ENCODE data around the gene EPHB1. TPM values are rescaled to one million over a fixed set of nuclear protein-coding genes. Genes with fewer than 3 reads are reported as not detected.

The EPHB1 gene
- total RNA-seq, 1 donor from 2014 or later, result 0.86 TPM

DNA sequence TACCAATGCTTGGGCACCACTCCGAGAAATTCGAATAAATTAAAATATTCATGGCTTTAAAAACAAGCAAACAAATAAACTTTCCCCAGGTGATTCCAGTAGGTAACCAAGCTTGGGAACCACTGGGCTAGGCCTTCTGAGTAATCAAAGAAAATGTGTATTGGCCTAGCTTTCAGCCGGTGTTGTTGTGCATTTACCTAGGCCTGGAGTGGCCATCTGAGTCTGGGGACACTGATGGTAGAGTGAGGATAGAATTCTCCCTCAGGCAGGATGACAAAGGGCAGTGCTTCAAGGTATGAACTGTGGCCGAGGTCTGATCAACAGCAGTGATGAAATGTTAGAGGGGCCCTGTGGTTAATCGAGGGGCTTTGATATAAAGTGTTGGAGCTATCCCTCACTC is 440.5 kb downstream of the EPHB1 start:
- DNase-seq (ENCODE audit: low read depth), result no peak

DNA sequence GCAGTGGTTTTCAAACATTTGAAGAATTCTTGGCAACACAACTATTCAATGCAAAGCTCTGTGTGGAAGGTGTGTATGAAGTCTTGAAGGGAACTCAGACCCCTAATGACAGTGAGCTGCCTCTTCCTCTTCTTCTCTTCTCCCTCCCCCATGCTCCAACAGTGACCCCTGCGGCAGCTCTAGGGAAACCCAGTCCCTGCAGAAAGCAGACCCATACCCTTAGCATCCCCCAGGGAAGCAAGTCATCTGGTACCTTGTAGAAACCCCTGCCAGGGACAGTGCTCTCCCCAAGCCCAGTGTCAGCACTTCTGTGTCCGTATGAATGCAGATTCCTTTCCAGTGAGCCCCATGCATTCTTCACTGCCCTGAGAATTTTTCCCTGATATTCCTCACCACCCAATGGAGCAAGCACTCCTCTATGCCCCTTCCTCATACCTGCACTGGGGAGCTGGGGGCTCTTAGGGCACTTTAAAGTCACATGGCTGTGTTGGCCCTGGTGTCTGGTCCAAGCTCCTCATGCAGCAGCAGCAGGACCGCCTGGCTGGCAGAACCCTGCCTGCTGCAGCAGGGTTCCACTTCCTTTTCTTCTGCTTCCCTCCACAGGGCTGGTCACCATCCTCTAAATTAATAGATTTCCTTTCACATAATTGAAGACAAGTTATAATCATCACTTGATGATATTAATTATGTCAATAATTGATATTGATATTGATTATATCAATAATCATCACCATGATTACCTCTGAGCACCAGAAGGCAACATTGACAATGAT is 442.5 kb downstream of the EPHB1 start:
- DNase-seq (ENCODE audit: low read depth), result no peak

DNA sequence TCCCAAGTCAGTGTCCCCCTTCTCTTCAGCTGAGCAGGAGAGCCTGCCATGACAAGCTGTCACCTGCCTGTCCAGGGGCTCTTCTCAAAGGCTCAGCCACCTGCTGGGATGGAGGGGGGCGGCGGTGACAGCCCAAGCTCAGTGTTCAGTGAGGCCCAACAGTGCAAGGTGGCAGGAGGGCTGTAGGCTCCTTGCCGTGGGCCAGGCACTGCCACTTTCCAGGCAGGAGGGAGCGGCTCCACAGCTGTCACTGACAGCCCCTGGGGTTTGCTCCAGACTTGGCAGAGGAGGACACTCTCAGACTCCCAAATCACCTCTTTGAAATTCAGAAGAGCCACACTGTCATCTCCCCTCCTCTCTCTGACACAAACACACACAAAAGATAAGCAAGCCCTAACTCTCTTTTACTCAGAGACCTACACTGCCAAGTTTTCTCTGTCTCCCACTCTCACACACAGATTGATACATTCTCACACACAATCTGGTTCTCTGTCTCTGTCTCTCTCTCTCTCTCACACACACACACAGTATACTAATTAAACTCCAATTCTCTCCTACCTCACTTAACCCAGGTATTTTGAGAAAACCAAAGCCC is 443.3 kb downstream of the EPHB1 start:
- no peak for DNase-seq (ENCODE audit: low read depth)

DNA sequence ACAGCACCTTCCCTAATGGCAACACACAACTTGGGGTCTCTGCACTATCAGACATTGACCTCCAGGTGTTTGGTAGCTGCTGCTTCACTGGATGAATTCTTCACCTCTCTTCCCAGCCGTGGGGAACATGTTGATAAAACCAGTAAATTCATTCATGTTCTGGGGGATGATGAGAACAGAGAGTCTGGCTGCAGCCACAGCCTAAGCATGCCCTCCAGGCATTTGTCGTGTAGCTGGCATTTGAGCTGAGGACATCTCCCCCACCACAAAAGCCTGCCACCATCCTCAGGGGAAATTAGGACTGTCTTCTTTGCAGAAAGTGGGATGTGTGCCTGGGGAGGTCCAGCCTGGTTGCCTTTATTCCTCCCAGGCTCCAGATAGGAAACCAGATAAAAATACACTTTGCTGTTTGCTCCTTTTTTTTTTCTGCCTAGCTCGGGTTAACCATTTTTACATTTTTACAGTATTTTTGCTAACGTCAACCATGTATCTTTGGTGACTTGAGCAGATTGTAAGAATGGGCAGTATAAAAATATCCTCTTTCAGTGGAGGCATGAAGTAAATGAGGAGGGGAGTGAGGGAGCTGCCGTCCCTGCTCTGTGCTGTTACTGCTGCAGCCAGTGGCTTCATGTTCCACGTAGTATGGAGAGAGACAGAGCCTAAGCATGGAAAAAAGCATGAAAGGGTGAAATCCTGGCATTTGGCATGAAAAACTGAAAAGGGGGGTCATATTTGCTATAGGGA is 444.0 kb downstream of the EPHB1 start:
- DNase-seq (ENCODE audit: low read depth), result no peak

DNA sequence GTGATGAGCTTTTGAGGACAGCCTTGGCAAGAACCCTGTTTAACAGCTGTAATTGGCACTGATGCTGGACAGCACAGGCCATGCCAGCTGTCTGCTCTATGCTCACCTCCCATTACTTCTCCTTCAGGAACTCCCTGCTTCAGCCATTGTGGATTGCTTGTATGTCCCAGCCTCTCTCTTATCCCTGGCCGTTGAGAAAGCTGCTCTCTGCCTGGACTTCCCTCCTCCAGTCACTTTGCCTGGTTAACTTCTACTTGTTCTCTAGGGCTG is 444.5 kb downstream of the EPHB1 start:
- DNase-seq (ENCODE audit: low read depth), result no peak

DNA sequence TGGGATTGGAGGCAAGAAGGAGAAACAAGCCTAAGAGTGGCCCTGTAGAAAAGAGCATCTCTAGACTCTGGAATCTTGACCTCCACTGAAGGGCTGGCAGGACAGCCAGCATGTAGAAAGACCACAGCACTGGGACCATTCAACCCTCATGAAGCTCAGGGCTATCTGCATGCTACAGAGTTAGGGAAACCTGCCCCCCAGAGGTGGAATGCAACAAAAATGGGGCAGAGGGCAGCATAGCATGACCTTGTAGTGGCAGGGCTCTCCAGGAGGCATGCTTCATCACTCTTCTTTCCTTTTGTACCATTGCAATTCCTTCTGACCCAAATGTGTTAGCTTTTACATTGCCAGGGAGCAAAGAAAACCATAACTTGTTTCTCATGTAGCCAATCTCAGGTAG is 445.4 kb downstream of the EPHB1 start:
- DNase-seq (ENCODE audit: low read depth), result no peak

DNA sequence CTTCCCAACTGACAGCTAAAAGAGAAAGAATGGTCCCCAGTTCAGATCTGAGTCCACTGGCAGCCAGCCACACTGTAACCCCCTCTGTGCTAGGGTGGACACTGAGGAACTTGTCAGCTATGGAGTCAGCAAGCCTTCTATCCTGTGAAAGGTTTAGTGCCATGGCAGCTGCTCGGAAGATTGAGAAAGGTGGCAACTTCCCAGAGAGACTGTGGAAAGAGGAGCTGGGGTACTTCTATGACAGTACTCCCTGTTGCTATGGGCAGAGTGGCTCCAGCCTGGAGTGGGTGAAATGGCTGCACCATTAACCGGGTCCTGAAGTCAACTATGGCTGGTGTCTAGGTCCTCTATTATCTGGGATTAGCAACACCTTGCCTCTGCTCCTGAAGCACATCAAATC is 447.2 kb downstream of the EPHB1 start:
- DNase-seq (ENCODE audit: low read depth), result no peak

DNA sequence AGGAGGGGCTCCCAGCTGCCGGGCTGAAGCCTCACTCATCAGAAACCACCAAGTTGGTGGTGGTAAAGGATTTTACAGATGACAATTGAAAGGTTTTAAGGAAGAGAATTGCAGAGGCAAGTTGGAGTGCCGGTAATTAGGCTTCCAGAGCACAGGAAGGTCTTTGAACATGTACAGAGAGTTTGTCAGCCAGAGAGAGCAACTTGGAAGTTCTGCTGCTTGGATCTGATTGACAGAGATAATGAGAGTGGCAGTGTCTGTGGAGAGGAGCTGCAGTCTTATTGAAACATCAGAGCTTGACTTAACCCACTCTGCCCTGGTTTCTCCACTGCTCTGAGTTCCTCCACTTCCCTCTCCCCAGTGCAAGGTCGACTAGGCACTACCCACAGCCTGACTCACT is 448.6 kb downstream of the EPHB1 start:
- DNase-seq (ENCODE audit: low read depth), result no peak

DNA sequence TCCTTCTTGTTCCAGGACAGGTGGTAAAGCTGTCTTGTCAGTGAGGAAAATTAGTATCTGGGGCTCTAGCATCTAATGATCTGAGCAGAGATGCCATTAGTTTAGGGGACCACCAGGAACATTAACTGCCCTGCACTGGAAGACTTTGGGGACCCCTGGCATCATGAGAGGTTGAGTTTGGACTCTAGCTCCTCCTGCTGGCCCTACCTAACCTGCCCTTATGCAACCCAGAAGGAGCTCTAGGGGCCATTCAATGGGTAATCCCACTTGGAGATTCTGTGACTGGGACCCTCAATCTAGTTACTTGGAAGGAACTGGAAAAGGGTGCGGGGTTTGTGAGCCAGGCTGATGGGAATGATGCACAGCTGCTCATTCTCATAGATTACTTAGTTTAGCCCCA is 451.0 kb downstream of the EPHB1 start:
- no peak for DNase-seq (ENCODE audit: low read depth)

DNA sequence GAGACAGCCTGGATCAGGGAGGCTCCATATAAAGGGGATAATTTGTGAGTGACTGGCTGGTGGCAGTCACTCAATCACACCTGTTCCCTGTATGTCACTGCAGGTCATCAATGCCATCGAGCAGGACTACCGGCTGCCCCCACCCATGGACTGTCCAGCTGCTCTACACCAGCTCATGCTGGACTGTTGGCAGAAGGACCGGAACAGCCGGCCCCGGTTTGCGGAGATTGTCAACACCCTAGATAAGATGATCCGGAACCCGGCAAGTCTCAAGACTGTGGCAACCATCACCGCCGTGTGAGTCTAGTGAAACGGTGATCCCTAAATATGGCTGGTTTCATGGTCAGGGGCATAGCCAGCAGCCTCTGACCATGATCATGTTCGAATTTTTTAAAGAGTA is 453.2 kb downstream of the EPHB1 start:
- DNase-seq (ENCODE audit: low read depth), result no peak

DNA sequence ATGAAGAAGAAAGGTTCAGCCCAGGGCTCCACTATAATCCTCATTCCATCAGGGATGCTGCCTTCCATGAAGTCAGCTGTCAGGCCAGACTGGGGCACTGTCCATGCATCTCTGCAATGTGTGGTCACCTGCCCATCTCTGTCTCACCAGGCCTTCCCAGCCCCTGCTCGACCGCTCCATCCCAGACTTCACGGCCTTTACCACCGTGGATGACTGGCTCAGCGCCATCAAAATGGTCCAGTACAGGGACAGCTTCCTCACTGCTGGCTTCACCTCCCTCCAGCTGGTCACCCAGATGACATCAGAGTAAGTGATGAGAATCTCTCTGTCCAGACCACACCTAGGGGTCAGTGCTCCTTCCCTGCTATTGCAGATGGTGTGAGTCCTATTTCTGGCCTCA is 454.1 kb downstream of the EPHB1 start:
- DNase-seq (ENCODE audit: low read depth), result no peak

DNA sequence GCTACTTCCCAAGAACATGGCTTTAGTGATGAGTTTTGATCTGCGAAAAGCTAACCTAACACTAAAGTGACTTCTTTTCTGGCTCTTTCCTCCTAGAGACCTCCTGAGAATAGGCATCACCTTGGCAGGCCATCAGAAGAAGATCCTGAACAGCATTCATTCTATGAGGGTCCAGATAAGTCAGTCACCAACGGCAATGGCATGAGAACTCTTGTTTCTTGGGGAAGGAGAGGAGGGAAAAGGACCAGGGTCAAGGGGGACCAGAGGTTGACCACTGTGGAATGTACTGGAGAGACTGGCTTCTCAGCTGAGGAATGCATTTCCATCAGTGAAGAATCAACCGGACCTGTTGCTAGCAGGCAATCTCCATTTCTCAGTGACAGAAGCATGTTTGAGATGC is 463.9 kb downstream of the EPHB1 start:
- DNase-seq (ENCODE audit: low read depth), result no peak

DNA sequence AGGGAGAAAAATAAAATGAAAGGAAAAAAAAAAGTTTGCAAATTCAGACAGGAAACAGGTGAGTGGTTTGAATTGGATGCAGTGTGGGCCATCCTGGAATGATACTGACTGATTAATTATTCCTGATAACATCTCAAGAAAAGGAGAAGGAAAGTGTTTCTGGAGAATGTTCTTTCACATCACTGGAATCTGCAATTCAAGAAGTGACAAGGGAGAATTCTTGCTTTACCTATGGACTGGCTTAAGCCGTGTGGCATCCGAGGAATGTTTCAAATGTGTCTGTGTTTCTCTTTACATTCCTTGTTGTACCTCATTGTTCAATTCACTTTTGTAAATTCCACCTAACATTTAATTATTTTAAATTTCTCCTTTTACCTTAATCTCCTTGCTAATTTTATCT is 465.0 kb downstream of the EPHB1 start:
- no peak for DNase-seq (ENCODE audit: low read depth)

DNA sequence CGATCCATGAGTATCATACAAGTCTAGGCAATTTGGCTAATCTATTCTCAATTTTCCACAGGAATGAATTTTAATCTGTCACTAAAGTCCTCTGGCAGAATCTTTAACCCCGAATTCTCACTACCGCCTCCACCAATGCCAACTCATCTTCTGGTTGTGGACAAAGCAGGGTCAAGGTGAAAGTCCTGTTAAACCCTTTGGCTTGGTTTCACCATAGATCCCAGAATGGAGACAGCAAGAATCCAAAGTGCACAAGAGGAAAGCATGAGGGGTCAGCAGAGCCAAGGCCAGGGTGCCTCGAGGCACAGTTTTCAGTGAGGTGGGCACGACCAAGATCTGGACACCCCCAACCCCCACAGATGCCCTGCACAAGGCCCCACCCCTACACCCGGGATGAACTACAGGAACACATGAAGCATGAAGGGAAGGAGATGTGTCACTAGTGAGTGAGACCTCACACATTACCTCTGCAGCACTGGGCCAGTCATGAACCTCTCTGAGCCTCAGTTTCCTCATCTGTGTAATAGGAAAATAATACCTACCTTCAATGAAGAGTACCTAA is 466.2 kb downstream of the EPHB1 start:
- no peak for DNase-seq (ENCODE audit: low read depth)

DNA sequence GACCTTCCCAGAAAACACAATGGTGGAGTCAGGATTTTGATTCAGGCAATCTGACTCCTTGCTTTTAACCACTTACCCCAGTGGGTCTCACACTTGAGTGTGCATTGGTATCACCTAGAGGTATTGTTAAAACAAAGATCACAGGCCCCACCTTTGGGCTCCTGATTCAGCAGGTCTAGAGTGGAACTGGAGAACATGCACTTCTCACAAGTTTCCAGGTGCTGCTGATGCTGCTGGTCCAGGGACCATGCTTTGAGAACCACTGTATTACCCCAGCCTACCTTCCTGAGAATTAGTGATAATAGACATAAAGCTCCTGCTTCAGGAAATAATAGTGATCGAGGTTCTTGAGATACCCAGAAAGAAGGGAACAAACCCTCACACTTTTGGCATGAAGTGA is 466.9 kb downstream of the EPHB1 start:
- DNase-seq (ENCODE audit: low read depth), result no peak

DNA sequence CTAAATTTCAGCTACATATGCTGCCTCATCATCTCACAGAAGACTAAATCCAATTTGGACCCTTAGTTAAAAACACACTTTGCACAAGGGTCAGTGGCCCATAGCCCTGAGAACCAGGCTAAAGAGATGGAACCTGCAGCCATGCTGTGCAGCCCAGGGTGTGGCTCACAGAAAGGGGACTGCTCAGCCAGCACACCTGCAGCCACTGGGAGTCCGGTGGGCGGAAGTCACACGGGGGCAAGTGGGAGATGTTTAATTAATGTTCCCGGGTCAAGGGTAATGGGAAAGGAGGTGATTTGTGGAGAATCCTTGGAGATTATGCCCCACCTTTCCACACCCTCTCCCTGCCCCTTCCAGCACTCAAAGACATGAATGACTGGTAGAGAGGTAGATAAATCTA is 467.4 kb downstream of the EPHB1 start:
- no peak for DNase-seq (ENCODE audit: low read depth)

DNA sequence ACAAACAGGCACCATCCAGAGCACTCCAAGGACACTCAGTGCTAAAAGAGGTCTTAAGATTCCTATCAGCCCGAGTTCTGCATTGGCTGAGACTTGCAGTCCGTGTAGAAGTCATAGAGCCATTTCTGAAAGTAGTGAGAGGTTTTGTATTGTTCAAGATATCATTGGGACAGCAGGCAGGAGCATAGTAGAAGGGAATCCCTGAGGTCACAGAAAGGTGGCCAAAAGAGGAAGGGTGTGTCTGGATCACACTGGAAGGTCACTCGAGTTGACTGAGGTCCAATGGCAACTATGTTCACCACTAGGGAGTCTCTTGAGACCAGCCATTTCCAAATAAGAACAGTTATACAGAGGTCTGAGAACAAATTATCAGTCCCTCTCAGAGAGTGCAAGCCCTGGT is 468.3 kb downstream of the EPHB1 start:
- DNase-seq (ENCODE audit: low read depth), result no peak

DNA sequence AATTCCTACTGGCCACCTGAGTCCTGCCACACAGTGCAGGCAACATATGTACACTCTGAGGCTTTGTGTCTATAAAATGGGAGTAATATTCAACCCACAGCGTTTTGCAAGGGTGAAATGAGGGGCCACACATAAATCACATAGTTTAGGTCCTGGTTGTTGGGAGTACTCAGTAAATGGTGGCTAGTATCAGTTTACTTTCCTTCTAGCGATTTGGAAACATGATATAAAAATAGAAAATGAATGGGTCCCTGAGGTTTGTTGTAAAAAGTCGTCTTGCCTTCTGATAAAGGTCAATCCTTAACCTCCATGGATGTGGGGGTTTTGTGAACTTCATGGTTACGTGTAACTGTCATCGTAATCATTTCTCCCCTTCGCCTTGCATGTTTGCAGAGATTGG is 472.4 kb downstream of the EPHB1 start:
- DNase-seq (ENCODE audit: low read depth), result no peak

DNA sequence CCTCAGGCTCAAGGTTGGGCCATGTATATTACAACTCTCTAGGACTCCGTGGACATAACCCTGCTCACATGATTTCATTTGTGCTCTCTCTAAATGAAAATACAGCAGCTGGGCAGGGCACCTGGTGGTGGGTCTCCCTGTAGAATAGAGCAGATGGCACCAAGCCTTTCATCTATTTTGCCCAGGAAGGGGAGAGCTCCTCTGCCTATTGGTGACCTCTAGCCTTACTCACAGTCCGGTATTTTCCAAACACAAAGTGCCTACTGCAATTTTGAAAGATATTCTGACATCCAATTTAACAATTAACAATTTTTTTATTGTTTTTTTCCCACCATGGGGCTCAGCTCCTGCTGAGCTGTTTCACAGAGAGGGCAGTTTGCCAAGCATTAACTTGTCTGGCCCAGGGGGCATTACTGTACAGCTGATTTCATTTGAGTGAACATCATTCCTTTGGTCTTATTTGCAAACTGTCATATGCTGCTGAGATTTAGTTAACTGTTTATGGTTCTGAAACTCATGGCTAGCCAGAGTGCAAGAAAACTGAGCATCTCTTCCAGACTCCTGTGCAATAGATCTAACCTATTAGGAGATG is 474.0 kb downstream of the EPHB1 start:
- DNase-seq (ENCODE audit: low read depth), result no peak

DNA sequence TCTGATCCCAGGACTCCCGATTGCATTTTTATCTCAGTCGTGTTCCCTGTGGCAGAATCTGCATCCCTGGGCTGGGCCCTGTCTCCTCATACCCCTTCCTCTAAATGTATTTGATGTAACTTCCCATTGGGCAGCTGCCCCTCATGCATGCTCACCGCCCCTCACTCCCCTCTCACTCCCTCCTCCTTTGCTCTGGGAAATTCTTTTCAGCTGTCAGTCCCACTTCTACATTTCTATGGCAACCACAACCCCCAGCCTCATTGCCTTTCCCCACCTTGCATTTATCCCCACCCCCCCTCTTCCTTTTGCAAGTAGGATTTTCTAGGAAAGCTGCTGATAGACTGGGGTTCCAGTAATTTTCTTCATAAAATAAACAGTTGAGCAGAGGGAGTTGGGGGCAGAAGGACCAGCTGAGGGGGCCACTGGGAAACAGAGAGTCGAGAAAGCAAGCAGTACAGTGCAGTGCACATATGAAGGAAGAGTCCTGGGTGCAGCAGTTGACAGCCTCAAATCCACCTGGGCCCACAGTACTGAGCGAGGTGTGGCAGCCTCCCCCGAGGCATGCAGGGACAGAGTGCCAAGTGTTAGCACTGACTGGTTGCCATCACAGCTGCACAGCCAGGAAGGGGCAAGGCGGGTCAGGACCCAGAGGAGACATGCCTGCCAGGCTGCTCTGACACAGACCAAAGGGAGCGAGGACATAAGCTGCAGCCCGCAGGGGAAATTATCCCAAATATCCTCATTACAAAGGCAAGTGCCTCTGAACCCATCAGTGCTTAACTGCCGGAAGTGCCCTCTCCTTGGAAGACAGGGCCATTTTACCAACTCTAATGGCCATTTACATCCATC is 476.3 kb downstream of the EPHB1 start:
- no peak for DNase-seq (ENCODE audit: low read depth)

DNA sequence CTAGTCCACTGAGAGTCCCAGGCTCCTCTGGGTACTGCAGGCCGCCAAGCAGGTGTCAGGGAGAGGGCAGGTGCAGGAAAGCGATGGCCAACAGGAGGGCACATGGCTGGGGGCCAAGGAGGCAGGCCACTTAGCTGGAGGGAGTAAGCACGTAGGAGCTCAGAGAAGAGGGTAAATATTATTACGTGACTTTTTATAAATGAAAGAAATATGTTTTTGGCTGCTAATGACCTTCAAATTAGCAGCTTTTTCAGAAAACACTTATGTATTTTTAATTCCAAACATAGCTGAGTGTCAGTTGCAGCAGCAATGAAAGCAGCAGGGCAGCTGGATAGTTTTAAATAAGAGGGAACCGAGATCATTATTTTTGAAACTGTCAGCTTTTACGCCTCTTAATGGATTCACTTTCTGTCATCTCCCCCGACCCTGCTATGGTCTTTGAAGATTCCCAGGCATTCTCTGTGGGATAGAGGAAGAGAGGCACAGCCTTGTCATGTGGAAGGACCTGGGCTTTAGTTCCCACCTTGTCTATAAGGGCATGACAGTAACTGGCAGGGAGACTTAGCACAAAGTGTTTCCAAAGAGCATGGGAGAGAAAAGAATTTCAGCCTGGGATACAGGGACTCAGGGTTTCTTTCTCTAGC is 477.1 kb downstream of the EPHB1 start:
- DNase-seq (ENCODE audit: low read depth), result no peak

Data from myocyte (in vitro differentiated cells).